Measurements from ENCODE around the gene HOXB5. TPM values are rescaled to one million over a fixed set of nuclear protein-coding genes. Genes with fewer than 3 reads are reported as not detected.
A peak's percentile ranks its signal among the peaks of the same experiment; 100 is the strongest.

The HOXB5 gene
- total RNA-seq, 2 experiments from 2014 or later: not detected

- no peaks in the 10 kb centered on the region for H3K9me3 Mint-ChIP-seq
- POLR2A ChIA-PET: interaction anchor here (1.6 kb wide), 1 partner anchor 24 kb away, joined by 3 read pairs; no protein-coding TSS in a partner anchor
- peaks cover 8% of the 10 kb centered on the region for H3K27me3 Mint-ChIP-seq
- no peak overlapping the region for H3K27ac Mint-ChIP-seq
- H3K36me3 Mint-ChIP-seq: peaks cover 5% of the 10 kb centered on the region
- H3K4me3 Mint-ChIP-seq: no peak overlapping the region
- peaks cover 5% of the 10 kb centered on the region for H3K4me1 Mint-ChIP-seq
- ATAC-seq (ENCODE audit: low read depth): no peak
- DNase-seq: no peak
Observed at GRCh38 chr17:48570325-48571023, 23.1 kb downstream of the HOXB5 start.

- POLR2A ChIA-PET: interaction anchor here (1.6 kb wide), 1 partner anchor 23 kb away, joined by 3 read pairs; no protein-coding TSS in a partner anchor
- Mint-ChIP-seq H3K27ac (no peak overlapping the region), H3K27me3 (peaks cover 8% of the 10 kb centered on the region), H3K9me3 (no peaks in the 10 kb centered on the region), H3K4me1 (peaks cover 5% of the 10 kb centered on the region), H3K4me3 (no peak overlapping the region), H3K36me3 (peaks cover 5% of the 10 kb centered on the region)
- ATAC-seq (ENCODE audit: low read depth) (no peak), DNase-seq (no peak)
Observed at GRCh38 chr17:48569674-48570324, 23.8 kb downstream of the HOXB5 start.

- no peak for DNase-seq
- H3K4me1 Mint-ChIP-seq: peaks cover 5% of the 10 kb centered on the region
- no peak for ATAC-seq (ENCODE audit: low read depth)
- no peaks in the 10 kb centered on the region for H3K9me3 Mint-ChIP-seq
- peaks cover 11% of the 10 kb centered on the region for H3K27me3 Mint-ChIP-seq
- H3K36me3 Mint-ChIP-seq: peaks cover 5% of the 10 kb centered on the region
- POLR2A ChIA-PET: interaction anchor here (1.6 kb wide), 1 partner anchor 22 kb away, joined by 3 read pairs; no protein-coding TSS in a partner anchor
- no peak overlapping the region for H3K27ac Mint-ChIP-seq
- H3K4me3 Mint-ChIP-seq: no peak overlapping the region
Observed at GRCh38 chr17:48569240-48569582, 24.4 kb downstream of the HOXB5 start.

GRCh38 chr17:48568499-48569239 is 24.9 kb downstream of the HOXB5 start:
- H3K9me3 Mint-ChIP-seq: no peaks in the 10 kb centered on the region
- H3K4me3 Mint-ChIP-seq: peak overlapping the region; percentile 20
- DNase-seq: no peak
- H3K4me1 Mint-ChIP-seq: peaks cover 5% of the 10 kb centered on the region
- H3K36me3 Mint-ChIP-seq: peaks cover 5% of the 10 kb centered on the region
- H3K27me3 Mint-ChIP-seq: peaks cover 13% of the 10 kb centered on the region
- no peak overlapping the region for H3K27ac Mint-ChIP-seq
- POLR2A ChIA-PET: no interaction called here
- ATAC-seq (ENCODE audit: low read depth): no peak

- POLR2A ChIA-PET: no interaction called here
- H3K27ac Mint-ChIP-seq: no peak overlapping the region
- H3K27me3 Mint-ChIP-seq: peaks cover 16% of the 10 kb centered on the region
- no peak overlapping the region for H3K4me3 Mint-ChIP-seq
- H3K4me1 Mint-ChIP-seq: peaks cover 5% of the 10 kb centered on the region
- ATAC-seq (ENCODE audit: low read depth) (no peak), DNase-seq (no peak)
- peaks cover 2% of the 10 kb centered on the region for H3K36me3 Mint-ChIP-seq
- H3K9me3 Mint-ChIP-seq: no peaks in the 10 kb centered on the region
Observed at GRCh38 chr17:48567646-48568354, 25.8 kb downstream of the HOXB5 start.

- POLR2A ChIA-PET: no interaction called here
- no peak for DNase-seq
Observed at GRCh38 chr17:48567209-48567608, 26.4 kb downstream of the HOXB5 start.

GRCh38 chr17:48566717-48567116 is 26.9 kb downstream of the HOXB5 start:
- Mint-ChIP-seq H3K27ac (no peak overlapping the region), H3K4me3 (no peak overlapping the region), H3K9me3 (no peaks in the 10 kb centered on the region), H3K27me3 (peaks cover 16% of the 10 kb centered on the region), H3K36me3 (peaks cover 4% of the 10 kb centered on the region), H3K4me1 (peaks cover 10% of the 10 kb centered on the region)
- POLR2A ChIA-PET: no interaction called here
- DNase-seq: no peak
- ATAC-seq (ENCODE audit: low read depth): no peak

More at GRCh38 chr17:48567209-48567608, 26.4 kb downstream of the HOXB5 start:
- peaks cover 8% of the 10 kb centered on the region for H3K4me1 Mint-ChIP-seq
- no peaks in the 10 kb centered on the region for H3K9me3 Mint-ChIP-seq
- H3K36me3 Mint-ChIP-seq: peaks cover 2% of the 10 kb centered on the region
- H3K4me3 Mint-ChIP-seq: no peak overlapping the region
- ATAC-seq (ENCODE audit: low read depth): no peak
- H3K27ac Mint-ChIP-seq: no peak overlapping the region
- H3K27me3 Mint-ChIP-seq: peaks cover 16% of the 10 kb centered on the region

- POLR2A ChIA-PET: no interaction called here
Observed at GRCh38 chr17:48565925-48566710, 27.5 kb downstream of the HOXB5 start.

GRCh38 chr17:48565022-48565554 is 28.5 kb downstream of the HOXB5 start:
- H3K27ac Mint-ChIP-seq: no peak overlapping the region
- ATAC-seq (ENCODE audit: low read depth): no peak
- H3K9me3 Mint-ChIP-seq: no peaks in the 10 kb centered on the region
- no peak for DNase-seq
- H3K27me3 Mint-ChIP-seq: peaks cover 16% of the 10 kb centered on the region
- POLR2A ChIA-PET: no interaction called here
- H3K4me3 Mint-ChIP-seq: peak overlapping the region; percentile 28
- peaks cover 17% of the 10 kb centered on the region for H3K4me1 Mint-ChIP-seq
- H3K36me3 Mint-ChIP-seq: peaks cover 4% of the 10 kb centered on the region

More at GRCh38 chr17:48565925-48566710, 27.5 kb downstream of the HOXB5 start:
- H3K27me3 Mint-ChIP-seq: peaks cover 16% of the 10 kb centered on the region
- peaks cover 4% of the 10 kb centered on the region for H3K36me3 Mint-ChIP-seq
- no peaks in the 10 kb centered on the region for H3K9me3 Mint-ChIP-seq
- no peak overlapping the region for H3K4me3 Mint-ChIP-seq
- no peak for ATAC-seq (ENCODE audit: low read depth)
- H3K27ac Mint-ChIP-seq: no peak overlapping the region
- DNase-seq: no peak
- H3K4me1 Mint-ChIP-seq: peaks cover 16% of the 10 kb centered on the region

GRCh38 chr17:48564188-48565021 is 29.2 kb downstream of the HOXB5 start:
- Mint-ChIP-seq H3K36me3 (peaks cover 4% of the 10 kb centered on the region), H3K4me3 (peak overlapping the region; percentile 28), H3K27ac (no peak overlapping the region), H3K4me1 (peaks cover 17% of the 10 kb centered on the region), H3K27me3 (peaks cover 16% of the 10 kb centered on the region), H3K9me3 (no peaks in the 10 kb centered on the region)
- ATAC-seq (ENCODE audit: low read depth): peak; percentile 15
- no peak for DNase-seq
- POLR2A ChIA-PET: no interaction called here

- no peak overlapping the region for H3K27ac Mint-ChIP-seq
- H3K36me3 Mint-ChIP-seq: peaks cover 2% of the 10 kb centered on the region
- DNase-seq (no peak), ATAC-seq (ENCODE audit: low read depth) (no peak)
- POLR2A ChIA-PET: no interaction called here
- no peaks in the 10 kb centered on the region for H3K9me3 Mint-ChIP-seq
- H3K4me3 Mint-ChIP-seq: no peak overlapping the region
- H3K4me1 Mint-ChIP-seq: peaks cover 17% of the 10 kb centered on the region
- peaks cover 13% of the 10 kb centered on the region for H3K27me3 Mint-ChIP-seq
Observed at GRCh38 chr17:48563867-48564187, 29.8 kb downstream of the HOXB5 start.

GRCh38 chr17:48563385-48563838 is 30.2 kb downstream of the HOXB5 start:
- H3K4me1 Mint-ChIP-seq: peaks cover 14% of the 10 kb centered on the region
- no peak overlapping the region for H3K27ac Mint-ChIP-seq
- POLR2A ChIA-PET: no interaction called here
- H3K9me3 Mint-ChIP-seq: no peaks in the 10 kb centered on the region
- peaks cover 16% of the 10 kb centered on the region for H3K27me3 Mint-ChIP-seq
- H3K4me3 Mint-ChIP-seq: no peak overlapping the region
- ATAC-seq (ENCODE audit: low read depth) (no peak), DNase-seq (no peak)
- H3K36me3 Mint-ChIP-seq: peaks cover 2% of the 10 kb centered on the region
